Liver (tissue), 3 donors: ENCODE results near the gene SLC25A1.

Source experiments
- EGR1 ChIP-seq, 2 donors: IDR thresholded peaks; 2 replicates each; pipeline ENCODE4 v1.6.1; 2016 to 2018; ENCODE audit warnings: antibody characterized with exemption in 2 of 2, low read depth in 2 of 2
- FOXA1 ChIP-seq: IDR thresholded peaks from 2 replicates; pipeline ENCODE4 v1.6.1; 2016; ENCODE audit warnings: antibody characterized with exemption
- HNF4A ChIP-seq, 2 donors: conservative IDR thresholded peaks; 2 replicates each; pipeline ENCODE4 v1.6.1; 2016; ENCODE audit warnings: antibody characterized with exemption in 2 of 2, mild to moderate bottlenecking in 2 of 2
- HNF4G ChIP-seq: IDR thresholded peaks from 2 replicates; pipeline ENCODE4 v1.6.1; 2016; ENCODE audit warnings: antibody characterized with exemption
- JUND ChIP-seq, 2 donors: IDR thresholded peaks; 2 replicates each; pipeline ENCODE4 v1.6.1; 2016; ENCODE audit warnings: antibody characterized with exemption in 2 of 2
- RAD21 ChIP-seq, 2 donors: IDR thresholded peaks; 2 replicates each; pipeline ENCODE4 v1.6.1; 2016; ENCODE audit warnings: antibody characterized with exemption in 2 of 2, mild to moderate bottlenecking in 2 of 2
- RXRA ChIP-seq, 2 donors: IDR thresholded peaks; 2 replicates each; pipeline ENCODE4 v1.6.1; 2017 to 2018; ENCODE audit warnings: antibody characterized with exemption in 2 of 2, mild to moderate bottlenecking in 1 of 2
- SP1 ChIP-seq: IDR thresholded peaks from 2 replicates; pipeline ENCODE4 v1.6.1; 2018; ENCODE audit warnings: antibody characterized with exemption, mild to moderate bottlenecking
- TAF1 ChIP-seq: conservative IDR thresholded peaks from 2 replicates; pipeline ENCODE4 v1.6.1; 2016; ENCODE audit warnings: antibody characterized with exemption, mild to moderate bottlenecking
- TF ChIP-seq, protein P1 (sequence below): fragments of 150-350 bp; IDR thresholded peaks from 2 replicates; pipeline ENCODE4 v1.5.1; 2017; ENCODE audit warnings: improper control_type of control experiment, low read depth, low read length; ENCODE audit not compliant: missing input control
- TF ChIP-seq, protein P2 (sequence below): IDR thresholded peaks from 2 replicates; pipeline ENCODE4 v1.6.1; 2016; ENCODE audit warnings: antibody characterized with exemption, mild to moderate bottlenecking
- TF ChIP-seq, protein P3 (sequence below): IDR thresholded peaks from 2 replicates; pipeline ENCODE4 v1.6.1; 2016; ENCODE audit warnings: antibody characterized with exemption
- TF ChIP-seq, protein P4 (sequence below): IDR thresholded peaks from 2 replicates; pipeline ENCODE4 v1.6.1; 2016; ENCODE audit warnings: antibody characterized with exemption
- TF ChIP-seq, protein P5 (sequence below): IDR thresholded peaks from 2 replicates; pipeline ENCODE4 v1.6.1; 2016; ENCODE audit warnings: antibody characterized with exemption
- donor health status: healthy.
- donor health status: healthy.

DNA sequence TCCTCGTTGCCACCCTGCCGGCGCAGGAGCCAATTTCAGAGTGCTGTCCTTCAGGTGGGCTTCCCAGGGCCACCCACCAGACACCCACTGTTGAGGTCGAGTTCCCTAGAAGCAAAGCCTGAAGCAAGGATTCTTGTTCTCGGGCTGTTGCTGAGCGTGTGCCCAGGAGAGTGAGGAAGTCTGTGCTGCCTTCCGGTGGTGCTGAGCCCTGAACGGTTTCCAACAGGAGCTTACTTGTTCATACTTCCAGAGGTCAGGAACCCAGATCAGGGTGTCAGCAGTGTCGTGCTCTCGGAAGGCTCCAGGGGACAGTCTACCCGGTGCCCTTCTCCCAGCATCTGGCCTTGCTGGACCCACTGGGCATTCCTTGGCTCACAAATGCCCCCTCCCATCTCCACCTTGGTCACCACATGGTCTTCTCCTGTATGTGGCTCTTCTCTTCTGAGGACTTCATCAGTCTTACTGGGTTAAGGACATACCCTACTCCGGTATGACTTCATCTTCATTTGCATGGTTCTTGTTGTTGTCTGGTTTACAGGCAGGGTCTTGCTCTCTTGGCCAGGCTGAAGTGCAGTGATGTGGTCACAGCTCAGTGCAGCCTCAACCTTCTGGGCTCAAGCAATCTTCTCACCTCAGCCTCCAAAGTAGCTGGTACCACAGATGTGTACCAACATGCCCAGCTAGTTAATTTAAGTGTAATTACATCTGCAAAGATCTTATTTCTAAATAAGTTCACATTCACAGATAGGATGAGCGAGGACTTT is 11.2 kb downstream of the SLC25A1 start:
- TF ChIP-seq RXRA (IDR thresholded peaks at IDR 0.05) (no peak), HNF4G (no peak), JUND (IDR thresholded peaks at IDR 0.05) (no peak), SP1 (no peak), FOXA1 (no peak), EGR1 (IDR thresholded peaks at IDR 0.05; ENCODE audit: low read depth in 2 of 2) (no peak), TAF1 (no peak), HNF4A (conservative IDR thresholded peaks at IDR 0.05) (no peak), RAD21 (IDR thresholded peaks at IDR 0.05) (no peak)
- TF ChIP-seq, protein P1, sequence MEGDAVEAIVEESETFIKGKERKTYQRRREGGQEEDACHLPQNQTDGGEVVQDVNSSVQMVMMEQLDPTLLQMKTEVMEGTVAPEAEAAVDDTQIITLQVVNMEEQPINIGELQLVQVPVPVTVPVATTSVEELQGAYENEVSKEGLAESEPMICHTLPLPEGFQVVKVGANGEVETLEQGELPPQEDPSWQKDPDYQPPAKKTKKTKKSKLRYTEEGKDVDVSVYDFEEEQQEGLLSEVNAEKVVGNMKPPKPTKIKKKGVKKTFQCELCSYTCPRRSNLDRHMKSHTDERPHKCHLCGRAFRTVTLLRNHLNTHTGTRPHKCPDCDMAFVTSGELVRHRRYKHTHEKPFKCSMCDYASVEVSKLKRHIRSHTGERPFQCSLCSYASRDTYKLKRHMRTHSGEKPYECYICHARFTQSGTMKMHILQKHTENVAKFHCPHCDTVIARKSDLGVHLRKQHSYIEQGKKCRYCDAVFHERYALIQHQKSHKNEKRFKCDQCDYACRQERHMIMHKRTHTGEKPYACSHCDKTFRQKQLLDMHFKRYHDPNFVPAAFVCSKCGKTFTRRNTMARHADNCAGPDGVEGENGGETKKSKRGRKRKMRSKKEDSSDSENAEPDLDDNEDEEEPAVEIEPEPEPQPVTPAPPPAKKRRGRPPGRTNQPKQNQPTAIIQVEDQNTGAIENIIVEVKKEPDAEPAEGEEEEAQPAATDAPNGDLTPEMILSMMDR, result no peak
- TF ChIP-seq, protein P2, sequence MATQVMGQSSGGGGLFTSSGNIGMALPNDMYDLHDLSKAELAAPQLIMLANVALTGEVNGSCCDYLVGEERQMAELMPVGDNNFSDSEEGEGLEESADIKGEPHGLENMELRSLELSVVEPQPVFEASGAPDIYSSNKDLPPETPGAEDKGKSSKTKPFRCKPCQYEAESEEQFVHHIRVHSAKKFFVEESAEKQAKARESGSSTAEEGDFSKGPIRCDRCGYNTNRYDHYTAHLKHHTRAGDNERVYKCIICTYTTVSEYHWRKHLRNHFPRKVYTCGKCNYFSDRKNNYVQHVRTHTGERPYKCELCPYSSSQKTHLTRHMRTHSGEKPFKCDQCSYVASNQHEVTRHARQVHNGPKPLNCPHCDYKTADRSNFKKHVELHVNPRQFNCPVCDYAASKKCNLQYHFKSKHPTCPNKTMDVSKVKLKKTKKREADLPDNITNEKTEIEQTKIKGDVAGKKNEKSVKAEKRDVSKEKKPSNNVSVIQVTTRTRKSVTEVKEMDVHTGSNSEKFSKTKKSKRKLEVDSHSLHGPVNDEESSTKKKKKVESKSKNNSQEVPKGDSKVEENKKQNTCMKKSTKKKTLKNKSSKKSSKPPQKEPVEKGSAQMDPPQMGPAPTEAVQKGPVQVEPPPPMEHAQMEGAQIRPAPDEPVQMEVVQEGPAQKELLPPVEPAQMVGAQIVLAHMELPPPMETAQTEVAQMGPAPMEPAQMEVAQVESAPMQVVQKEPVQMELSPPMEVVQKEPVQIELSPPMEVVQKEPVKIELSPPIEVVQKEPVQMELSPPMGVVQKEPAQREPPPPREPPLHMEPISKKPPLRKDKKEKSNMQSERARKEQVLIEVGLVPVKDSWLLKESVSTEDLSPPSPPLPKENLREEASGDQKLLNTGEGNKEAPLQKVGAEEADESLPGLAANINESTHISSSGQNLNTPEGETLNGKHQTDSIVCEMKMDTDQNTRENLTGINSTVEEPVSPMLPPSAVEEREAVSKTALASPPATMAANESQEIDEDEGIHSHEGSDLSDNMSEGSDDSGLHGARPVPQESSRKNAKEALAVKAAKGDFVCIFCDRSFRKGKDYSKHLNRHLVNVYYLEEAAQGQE, result no peak
- TF ChIP-seq, protein P3, sequence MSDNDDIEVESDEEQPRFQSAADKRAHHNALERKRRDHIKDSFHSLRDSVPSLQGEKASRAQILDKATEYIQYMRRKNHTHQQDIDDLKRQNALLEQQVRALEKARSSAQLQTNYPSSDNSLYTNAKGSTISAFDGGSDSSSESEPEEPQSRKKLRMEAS, result no peak
- TF ChIP-seq, protein P4, sequence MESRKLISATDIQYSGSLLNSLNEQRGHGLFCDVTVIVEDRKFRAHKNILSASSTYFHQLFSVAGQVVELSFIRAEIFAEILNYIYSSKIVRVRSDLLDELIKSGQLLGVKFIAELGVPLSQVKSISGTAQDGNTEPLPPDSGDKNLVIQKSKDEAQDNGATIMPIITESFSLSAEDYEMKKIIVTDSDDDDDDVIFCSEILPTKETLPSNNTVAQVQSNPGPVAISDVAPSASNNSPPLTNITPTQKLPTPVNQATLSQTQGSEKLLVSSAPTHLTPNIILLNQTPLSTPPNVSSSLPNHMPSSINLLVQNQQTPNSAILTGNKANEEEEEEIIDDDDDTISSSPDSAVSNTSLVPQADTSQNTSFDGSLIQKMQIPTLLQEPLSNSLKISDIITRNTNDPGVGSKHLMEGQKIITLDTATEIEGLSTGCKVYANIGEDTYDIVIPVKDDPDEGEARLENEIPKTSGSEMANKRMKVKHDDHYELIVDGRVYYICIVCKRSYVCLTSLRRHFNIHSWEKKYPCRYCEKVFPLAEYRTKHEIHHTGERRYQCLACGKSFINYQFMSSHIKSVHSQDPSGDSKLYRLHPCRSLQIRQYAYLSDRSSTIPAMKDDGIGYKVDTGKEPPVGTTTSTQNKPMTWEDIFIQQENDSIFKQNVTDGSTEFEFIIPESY, result no peak
- TF ChIP-seq, protein P5, sequence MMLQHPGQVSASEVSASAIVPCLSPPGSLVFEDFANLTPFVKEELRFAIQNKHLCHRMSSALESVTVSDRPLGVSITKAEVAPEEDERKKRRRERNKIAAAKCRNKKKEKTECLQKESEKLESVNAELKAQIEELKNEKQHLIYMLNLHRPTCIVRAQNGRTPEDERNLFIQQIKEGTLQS, result no peak
